GM12878 (cell line): ENCODE measurements around the gene BDKRB2. TPM values are rescaled to one million over a fixed set of nuclear protein-coding genes. Genes with fewer than 3 reads are reported as not detected.

Experiments used
- ATAC-seq: fragments of 200-7000 bp; cut with Tn5 transposase; 3 replicates; pipeline ENCODE4 v1.9.1; 2020; ENCODE audit warnings: mild to moderate bottlenecking, moderate library complexity
- BruUV-seq: library from RNA; stranded (reverse); fragments of 400-500 nt; replicated peaks from 2 replicates; lab custom pipeline; 2021; lab: Mats Ljungman, UMichigan
- CTCF ChIA-PET: fragments of 300-600 bp; sonication (Branson Sonifier 250); formaldehyde crosslinking; extraction: SDS; loops from one replicate; lab custom pipeline; 2021; ENCODE audit warnings: inconsistent platforms; lab: Yijun Ruan, JAX
- POLR2A ChIA-PET: fragments of 350-600 bp; formaldehyde crosslinking; extraction: SDS; loops from one replicate; lab custom pipeline; 2021; ENCODE audit warnings: inconsistent platforms; lab: Charles Lee
- RAD21 ChIA-PET: fragments of 300-600 bp; sonication (Branson Sonifier 250); formaldehyde crosslinking; loops from one replicate; lab custom pipeline; 2023; ENCODE audit warnings: antibody characterized with exemption; ENCODE audit not compliant: unreplicated experiment; lab: Charles Lee
- SMC1A ChIA-PET: fragments of 300-600 bp; sonication (Branson Sonifier 250); formaldehyde crosslinking; loops from one replicate; lab custom pipeline; 2023; ENCODE audit not compliant: unreplicated experiment, uncharacterized antibody; lab: Charles Lee
- DNase-seq: peaks from one replicate; pipeline ENCODE4 v3.0.0-alpha.2; 2011; ENCODE audit warnings: low read depth, low spot score
- FAIRE-seq: peaks from 3 replicates; lab custom pipeline; 2011; peaks lifted over from hg19 to GRCh38; lab: Jason Lieb, UNC
- H2AFZ ChIP-seq: 2 replicates; pipeline ENCODE4 v1.6.0; 2011; ENCODE audit warnings: low read depth, low read length, control low read depth; ENCODE audit not compliant: control insufficient read depth
- H3K27ac ChIP-seq: 2 replicates; pipeline ENCODE4 v1.5.1; 2011; ENCODE audit warnings: control low read depth; ENCODE audit not compliant: control insufficient read depth, insufficient read depth
- H3K27me3 ChIP-seq, 2 experiments: replicated peaks in 1 of 2; 2 replicates each; pipeline versions ENCODE4 v1.6.0 to v1.6.1; 2011; ENCODE audit warnings: low read length in 1 of 2; ENCODE audit not compliant: control insufficient read depth in 2 of 2, insufficient read depth in 2 of 2
- H3K36me3 ChIP-seq, 2 experiments: 2 replicates each; pipeline ENCODE4 v1.5.1; 2011; ENCODE audit warnings: low read length in 1 of 2; ENCODE audit not compliant: control insufficient read depth in 2 of 2, insufficient read depth in 2 of 2
- H3K4me1 ChIP-seq: 2 replicates; pipeline ENCODE4 v1.6.1; 2011; ENCODE audit warnings: mild to moderate bottlenecking, low read length, moderate library complexity, mixed read lengths; ENCODE audit not compliant: control insufficient read depth, insufficient read depth
- H3K4me2 ChIP-seq: 2 replicates; pipeline ENCODE4 v1.6.0; 2011; ENCODE audit warnings: control low read depth; ENCODE audit not compliant: control insufficient read depth, insufficient read depth
- H3K4me3 ChIP-seq: fragments of 200-600 bp; sonication (generic); 2 replicates; pipeline ENCODE4 v1.5.1; 2016
- H3K79me2 ChIP-seq: 2 replicates; pipeline ENCODE4 v1.6.0; 2011; ENCODE audit warnings: low read length; ENCODE audit not compliant: control insufficient read depth, insufficient read depth
- H3K9ac ChIP-seq: 2 replicates; pipeline ENCODE4 v1.8.0; 2011; ENCODE audit warnings: low read length, control low read depth, mixed read lengths; ENCODE audit not compliant: control insufficient read depth, insufficient read depth
- H3K9me3 ChIP-seq: replicated peaks from 3 replicates; pipeline ENCODE4 v1.5.1; 2011; ENCODE audit warnings: mild to moderate bottlenecking, low read length; ENCODE audit not compliant: control insufficient read depth, insufficient read depth
- H4K20me1 ChIP-seq: 2 replicates; pipeline ENCODE4 v1.6.0; 2011; ENCODE audit not compliant: control insufficient read depth, insufficient read depth
- BHLHE40 ChIP-seq, 2 experiments: fragments of 450-650 bp in 1 of 2; IDR thresholded peaks; 2 replicates each; pipeline ENCODE4 v1.6.1; 2011 to 2017; ENCODE audit warnings: low read depth in 2 of 2, borderline replicate concordance in 1 of 2, improper control_type of control experiment in 1 of 2, low read length in 1 of 2, mild to moderate bottlenecking in 1 of 2
- BMI1 ChIP-seq: fragments of 450-650 bp; IDR thresholded peaks from 2 replicates; pipeline ENCODE4 v1.6.1; 2016; ENCODE audit warnings: mild to moderate bottlenecking, moderate library complexity, borderline replicate concordance
- CHD1 ChIP-seq: IDR thresholded peaks from 2 replicates; pipeline ENCODE4 v1.6.1; 2012; ENCODE audit warnings: low read depth, low read length, improper control_type of control experiment
- CHD4 ChIP-seq: fragments of 200-600 bp; sonication (generic); IDR thresholded peaks from 2 replicates; pipeline ENCODE4 v1.6.1; 2016; ENCODE audit warnings: mild to moderate bottlenecking
- E4F1 ChIP-seq: fragments of 450-650 bp; IDR thresholded peaks from 2 replicates; pipeline ENCODE4 v1.6.1; 2018; ENCODE audit warnings: borderline replicate concordance, mild to moderate bottlenecking; ENCODE audit not compliant: partially characterized antibody
- IKZF1 ChIP-seq: fragments of 450-650 bp; conservative IDR thresholded peaks from 2 replicates; pipeline ENCODE4 v1.6.1; 2017; ENCODE audit warnings: antibody characterized with exemption, mild to moderate bottlenecking
- KLF5 ChIP-seq: fragments of 450-650 bp; IDR thresholded peaks from 2 replicates; pipeline ENCODE4 v1.6.1; 2014; ENCODE audit warnings: mild to moderate bottlenecking; ENCODE audit not compliant: partially characterized antibody
- MEF2B ChIP-seq: fragments of 450-650 bp; IDR thresholded peaks from 2 replicates; pipeline ENCODE4 v1.6.1; 2018; ENCODE audit warnings: mild to moderate bottlenecking, moderate library complexity; ENCODE audit not compliant: partially characterized antibody, poor library complexity, severe bottlenecking
- NBN ChIP-seq: fragments of 450-650 bp; IDR thresholded peaks from 2 replicates; pipeline ENCODE4 v1.6.1; 2016
- NR2F1 ChIP-seq: fragments of 450-650 bp; conservative IDR thresholded peaks from 2 replicates; pipeline ENCODE4 v1.6.1; 2017; ENCODE audit warnings: mild to moderate bottlenecking
- PAX8 ChIP-seq: fragments of 450-650 bp; IDR thresholded peaks from 2 replicates; pipeline ENCODE4 v1.6.1; 2017; ENCODE audit warnings: mild to moderate bottlenecking, moderate library complexity
- PKNOX1 ChIP-seq: fragments of 450-650 bp; IDR thresholded peaks from 2 replicates; pipeline ENCODE4 v1.6.1; 2016; ENCODE audit warnings: mild to moderate bottlenecking
- RELB ChIP-seq: fragments of 450-650 bp; IDR thresholded peaks from 2 replicates; pipeline ENCODE4 v1.6.1; 2017; ENCODE audit warnings: low read depth, mild to moderate bottlenecking, moderate library complexity
- SKIL ChIP-seq: fragments of 450-650 bp; IDR thresholded peaks from 2 replicates; pipeline ENCODE4 v1.6.1; 2017; ENCODE audit warnings: mild to moderate bottlenecking, low read depth, inconsistent platforms; ENCODE audit not compliant: poor library complexity, severe bottlenecking
- SMAD1 ChIP-seq: fragments of 450-650 bp; IDR thresholded peaks from 2 replicates; pipeline ENCODE4 v1.6.1; 2018; ENCODE audit warnings: mild to moderate bottlenecking, low read depth; ENCODE audit not compliant: partially characterized antibody
- TAF1 ChIP-seq: IDR thresholded peaks from 2 replicates; pipeline ENCODE4 v1.6.1; 2011; ENCODE audit warnings: mild to moderate bottlenecking, low read depth, low read length, borderline replicate concordance
- TCF12 ChIP-seq: IDR thresholded peaks from 2 replicates; pipeline ENCODE4 v1.6.1; 2011; ENCODE audit warnings: low read depth, mild to moderate bottlenecking, low read length
- ZNF384 ChIP-seq: IDR thresholded peaks from 2 replicates; pipeline ENCODE4 v1.6.1; 2012; ENCODE audit warnings: low read depth, mild to moderate bottlenecking, low read length, improper control_type of control experiment, borderline replicate concordance
- WGBS: methylation state at CpG from one replicate; pipeline ENCODE4 v1.1.6; 2016; ENCODE audit warnings: low lambda C conversion rate; ENCODE audit not compliant: insufficient replicate concordance, insufficient coverage; ENCODE audit errors: missing lambda C conversion rate; 5-methylcytosine and 5-hydroxymethylcytosine counted together
- in situ Hi-C: fragments of 300-500 bp; cut with MboI; formaldehyde crosslinking; loops from 9 replicates; pipeline ENCODE4 v1.14.3; 2018; ENCODE audit warnings: mixed read lengths
- intact Hi-C: fragments of 100-400 bp; cut with micrococcal nuclease; formaldehyde crosslinking; loops from one replicate; pipeline ENCODE4 v1.14.2; 2022; ENCODE audit not compliant: unreplicated experiment
- polyA plus RNA-seq, 11 experiments: library from polyadenylated mRNA; depleted of rRNA in 4 of 11; unstranded in 6 of 11; stranded (reverse) in 5 of 11; fragments of >200 nt; fragmentation: Nextera tagmentation in 4 of 11; fragmentation: Illumina TruSeq in 1 of 11; extraction: Ambion mirVana in 4 of 11; extraction: Trizol in 1 of 11; gene quantifications; 1 replicate in 1 of 11; 2 replicates in 10 of 11; pipeline versions ENCODE4 v1.2.1 to v1.2.3, GENCODE V29; 2011 to 2016; ENCODE audit warnings: inconsistent platforms in 2 of 11, missing spikeins in 2 of 11, low read depth in 1 of 11
- total RNA-seq, 4 experiments: library from RNA; depleted of rRNA in 3 of 4; stranded (reverse); fragments of >200 nt in 3 of 4; fragmentation: Illumina TruSeq in 1 of 4; extraction: Trizol in 1 of 4; gene quantifications; 2 replicates each; pipeline versions ENCODE4 v1.2.1 to v1.2.3, GENCODE V29; 2013 to 2021

Gene BDKRB2
- total and polyA plus RNA-seq, 10 of the 15 experiments (the other 5 are each of a cell fraction or from before 2014, with no cell fraction given), result 0.08 TPM; not detected in 9

GRCh38 chr14:96189281-96189711 lies 15.3 kb upstream of the BDKRB2 start:
- SMC1A ChIA-PET, result no interaction called here
- Histone ChIP-seq H3K27ac (no peak overlapping the region), H3K4me1 (no peaks in the 10 kb centered on the region), H3K9ac (no peak overlapping the region), H3K4me3 (no peak overlapping the region), H3K27me3 (peaks cover 0 to 4% of the 10 kb centered on the region in 2 experiments; a peak in 2 of 4 replicates), H2AFZ (no peak overlapping the region), H3K4me2 (no peak overlapping the region), H3K79me2 (no peaks in the 10 kb centered on the region), H3K36me3 (no peaks in the 10 kb centered on the region), H3K9me3 (no peaks in the 10 kb centered on the region), H4K20me1 (no peaks in the 10 kb centered on the region)
- 25% methylated on average over 11 of the region's 11 CpGs for WGBS
- ATAC-seq, result peak; percentile 82
- no peak for FAIRE-seq
- in situ Hi-C loops, result no loop called here
- intact Hi-C loops, result no loop called here
- BruUV-seq, result no TSS peak
- POLR2A ChIA-PET, result interaction anchor here (0.5 kb wide), 1 partner anchor 1955 kb away, joined by 5 read pairs; no protein-coding TSS in a partner anchor
- CTCF ChIA-PET, result no interaction called here
- DNase-seq, result no peak
- RAD21 ChIA-PET, result interaction anchor here (0.6 kb wide), 1 partner anchor 10 kb away, joined by 3 read pairs; no protein-coding TSS in a partner anchor
- TF ChIP-seq NBN (peak; percentile 99), CHD4 (no peak), PAX8 (no peak), SMAD1 (no peak), PKNOX1 (peak; percentile 56; the same call in 1 of the 2 replicates), RELB (peak; percentile 73), KLF5 (peak; percentile 55), ZNF384 (no peak), E4F1 (peak; percentile 24), MEF2B (peak; percentile 88), TCF12 (peak; percentile 51; the same call in 1 of the 2 replicates), BMI1 (peak; percentile 86), NR2F1 (peak; percentile 97), CHD1 (no peak), TAF1 (no peak), IKZF1 (peak; percentile 97), SKIL (peak; percentile 30), BHLHE40 (IDR thresholded peaks at IDR 0.05; ENCODE audit: borderline replicate concordance in 1 of 2, low read depth in 2 of 2, low read length in 1 of 2) (peak; percentile 53 to 82; a peak in 3 of 4 replicates)
